ENCODE results near the gene RASEF. TPM values are rescaled to one million over a fixed set of nuclear protein-coding genes. Genes with fewer than 3 reads are reported as not detected.

The RASEF gene
- total RNA-seq, 1 donor from 2014 or later, result 33.7 TPM

GRCh38 chr9:83012922-83013838, 49.8 kb downstream of the RASEF start:
- no peak for DNase-seq (ENCODE audit: low spot score)

DNA sequence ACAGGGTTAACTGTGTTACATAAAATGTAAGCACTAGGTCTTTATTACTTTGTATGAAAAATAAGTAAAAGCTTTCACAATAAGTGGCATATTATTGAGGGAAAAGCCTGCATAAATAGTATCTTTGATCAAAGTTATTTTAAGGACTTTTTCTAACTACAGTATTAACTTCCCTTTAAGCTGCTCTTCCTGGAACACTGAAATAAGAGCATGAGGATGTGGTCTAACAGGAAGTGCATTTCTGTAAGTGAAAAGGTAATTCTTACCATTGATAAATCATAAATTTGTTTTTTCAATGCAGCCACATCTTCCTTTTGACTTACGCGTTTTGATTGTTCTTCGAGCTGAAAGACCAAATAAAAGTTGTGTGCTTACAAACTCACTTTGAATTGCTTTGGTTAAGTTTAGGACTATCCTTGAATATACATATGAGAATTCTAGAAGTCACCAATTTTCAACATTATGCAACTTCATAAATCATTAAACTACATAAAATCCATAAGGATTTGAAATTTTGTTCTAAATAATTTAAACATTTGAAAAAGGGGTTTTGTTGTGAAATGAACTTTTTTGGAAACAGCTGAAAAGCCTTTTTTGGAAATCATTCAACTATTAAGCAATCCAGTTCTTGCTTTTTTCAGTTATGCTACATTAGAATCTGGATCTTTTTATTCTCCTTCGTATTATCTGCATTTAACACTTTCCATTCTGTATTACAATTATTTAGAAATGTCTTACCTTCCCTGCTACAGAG, 50.6 kb downstream of the RASEF start:
- no peak for DNase-seq (ENCODE audit: low spot score)

DNA sequence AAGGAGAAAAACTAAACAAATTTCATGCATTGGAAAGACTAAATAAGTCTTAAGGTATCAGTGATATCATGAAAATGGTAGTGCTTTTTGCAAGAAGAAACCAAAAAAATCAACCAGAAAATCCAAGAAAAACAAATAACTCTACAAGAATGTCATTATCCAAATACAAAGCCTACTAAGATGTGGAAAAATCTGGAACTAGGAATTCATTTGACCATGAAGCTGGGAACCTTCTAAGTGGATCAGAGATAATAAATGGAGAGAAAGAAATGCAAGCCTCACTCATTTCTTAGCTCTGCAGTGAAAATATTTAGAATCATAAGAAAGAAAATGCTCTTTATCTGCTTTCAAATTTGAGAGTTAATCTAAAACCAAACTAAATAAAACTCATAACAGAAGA, 51.3 kb downstream of the RASEF start:
- DNase-seq (ENCODE audit: low spot score), result no peak

- DNase-seq (ENCODE audit: low spot score), result no peak
Measured at GRCh38 chr9:83007521-83008300, 55.2 kb downstream of the RASEF start.

GRCh38 chr9:83006378-83006777, 56.6 kb downstream of the RASEF start:
- DNase-seq (ENCODE audit: low spot score), result no peak

GRCh38 chr9:83005963-83006362, 57.0 kb downstream of the RASEF start:
- DNase-seq (ENCODE audit: low spot score), result no peak

DNA sequence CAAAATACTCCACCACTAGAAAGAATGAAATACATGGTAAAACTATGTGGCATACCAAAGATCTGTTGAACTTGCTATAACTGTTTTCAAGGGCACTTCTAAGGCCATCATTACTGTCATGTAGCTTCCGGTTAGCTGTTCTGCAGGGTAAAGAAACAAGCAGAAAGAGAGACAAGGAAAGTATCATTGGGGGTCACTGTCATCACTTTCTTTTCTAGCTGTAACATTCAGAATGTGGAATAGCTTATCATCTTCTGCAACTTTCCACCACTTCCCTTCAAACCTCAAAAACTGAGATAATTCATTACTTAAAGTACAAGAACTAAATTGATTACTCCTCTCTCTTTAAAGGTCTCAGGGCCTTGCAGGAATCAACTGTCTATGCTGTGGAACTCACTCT, 57.6 kb downstream of the RASEF start:
- DNase-seq (ENCODE audit: low spot score), result no peak

DNA sequence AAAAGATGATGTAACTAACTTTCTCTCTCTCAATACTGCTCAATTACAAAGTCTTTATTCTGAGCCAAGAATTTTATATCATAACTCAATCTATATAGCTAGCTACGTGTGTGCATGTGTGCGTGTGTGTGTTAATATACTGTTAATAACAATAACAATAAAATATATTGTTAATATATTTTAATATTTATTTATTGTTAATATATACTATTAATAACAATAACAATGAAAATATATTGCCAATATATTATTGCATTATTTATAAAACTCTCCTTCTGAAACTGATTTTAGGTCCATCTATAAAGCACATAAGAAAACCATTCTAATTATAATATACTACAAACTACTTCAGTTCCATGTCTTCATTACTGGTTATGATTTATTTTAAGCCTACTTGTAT, 60.6 kb downstream of the RASEF start:
- no peak for DNase-seq (ENCODE audit: low spot score)

DNA sequence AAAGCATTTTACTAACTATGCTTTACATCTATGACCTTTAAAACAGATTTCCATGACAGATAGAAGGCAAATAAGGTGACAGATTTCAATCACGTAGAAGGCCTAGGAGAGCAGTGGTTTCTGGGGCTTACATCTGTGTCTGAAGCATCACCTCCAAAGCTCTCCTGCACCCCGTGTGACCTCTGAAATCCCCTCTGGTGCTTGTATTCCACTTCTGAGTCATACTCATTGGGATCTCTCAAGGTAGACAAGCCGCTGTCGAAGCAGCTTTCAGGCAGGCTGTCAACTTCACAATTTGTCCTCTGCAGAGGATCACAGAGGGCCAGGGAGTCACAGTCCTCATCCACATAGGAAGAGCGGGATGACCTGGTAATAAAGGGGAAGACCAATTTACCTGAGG, 62.2 kb downstream of the RASEF start:
- DNase-seq (ENCODE audit: low spot score), result no peak

DNA sequence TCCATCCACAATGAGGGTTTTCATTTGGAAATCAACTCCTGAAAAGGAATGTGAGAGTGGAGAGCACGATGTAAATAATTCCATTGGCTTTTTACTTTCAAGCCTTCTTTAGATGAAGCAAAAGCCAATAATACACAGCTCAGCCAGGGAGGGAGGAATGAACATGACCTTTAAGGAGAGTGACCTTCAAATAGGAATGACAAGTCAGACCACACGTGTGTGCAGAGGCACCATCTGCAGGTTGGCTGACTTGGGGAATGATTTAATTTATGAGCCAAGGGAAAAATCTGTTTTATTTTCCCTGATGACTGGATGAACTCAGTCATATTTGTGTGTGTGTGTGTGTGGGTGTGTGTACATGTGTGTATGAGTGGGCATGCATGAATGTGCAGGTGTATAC, 64.5 kb downstream of the RASEF start:
- no peak for DNase-seq (ENCODE audit: low spot score)

DNA sequence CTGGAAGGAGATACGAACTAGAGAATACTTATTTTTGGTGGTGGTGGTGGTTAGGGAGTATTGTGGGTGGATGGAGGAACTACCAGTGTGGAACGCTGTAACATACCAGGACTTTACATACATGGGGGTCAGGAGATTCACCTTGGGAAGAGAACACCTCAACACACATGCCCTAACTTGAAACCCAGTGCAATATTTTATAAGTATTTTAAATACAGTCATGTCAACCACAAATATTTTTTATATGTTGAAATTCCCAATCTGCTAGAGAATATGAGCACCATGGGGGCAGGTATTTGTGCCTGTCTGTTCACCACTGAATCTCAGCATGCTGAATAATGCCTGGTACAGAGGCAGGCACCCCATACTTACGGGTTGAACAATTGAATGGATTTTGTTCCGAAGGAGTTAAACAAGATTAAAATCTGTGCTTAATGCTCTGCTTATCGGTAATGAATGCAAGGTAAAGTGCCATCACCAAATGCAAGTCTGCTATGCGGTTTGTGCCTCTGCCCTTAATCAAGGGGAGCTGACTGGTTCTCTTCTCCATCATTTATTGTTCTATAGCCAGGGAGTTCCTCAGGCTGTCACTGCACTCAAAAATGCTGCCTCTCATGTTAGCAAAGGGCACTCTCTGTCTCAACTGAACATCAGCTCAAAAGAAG, 65.3 kb downstream of the RASEF start:
- DNase-seq (ENCODE audit: low spot score), result no peak

- no peak for DNase-seq (ENCODE audit: low spot score)
Measured at GRCh38 chr9:82996941-82997340, 66.0 kb downstream of the RASEF start.

DNA sequence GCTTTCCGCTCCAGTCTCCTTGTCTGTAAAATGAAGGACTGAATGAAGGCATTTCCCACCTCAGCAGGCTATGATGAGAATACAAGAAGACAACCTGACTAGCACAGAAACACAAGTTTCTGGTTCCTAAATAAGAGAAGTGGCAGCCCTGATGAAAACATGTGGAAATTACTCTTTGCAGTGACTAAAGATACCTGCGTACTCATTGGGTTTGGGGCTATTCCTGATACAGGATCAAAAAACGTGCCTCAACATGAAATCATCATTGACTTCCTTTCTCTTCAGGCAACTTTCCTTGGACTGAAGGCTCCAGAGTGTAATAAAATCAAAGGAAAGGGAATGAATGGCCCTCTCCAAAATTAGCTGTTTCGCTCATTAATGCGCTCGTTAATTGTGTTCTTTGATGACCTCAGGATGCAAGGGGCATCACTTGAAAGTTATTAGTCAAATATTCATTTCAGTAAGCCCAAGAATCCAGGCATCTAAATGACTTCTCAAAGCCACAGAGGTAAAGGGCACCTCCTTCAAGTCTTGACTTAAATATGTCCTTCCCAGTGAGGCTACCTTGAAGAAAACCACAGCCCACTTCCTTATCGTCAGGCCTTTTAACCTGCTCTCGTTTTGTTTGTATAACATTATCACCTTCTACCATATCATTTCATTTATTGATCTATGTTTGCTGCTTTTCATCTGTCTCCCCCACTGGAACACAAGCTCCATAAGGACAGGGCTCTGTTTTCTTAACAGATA, 68.9 kb downstream of the RASEF start:
- DNase-seq (ENCODE audit: low spot score), result no peak

DNA sequence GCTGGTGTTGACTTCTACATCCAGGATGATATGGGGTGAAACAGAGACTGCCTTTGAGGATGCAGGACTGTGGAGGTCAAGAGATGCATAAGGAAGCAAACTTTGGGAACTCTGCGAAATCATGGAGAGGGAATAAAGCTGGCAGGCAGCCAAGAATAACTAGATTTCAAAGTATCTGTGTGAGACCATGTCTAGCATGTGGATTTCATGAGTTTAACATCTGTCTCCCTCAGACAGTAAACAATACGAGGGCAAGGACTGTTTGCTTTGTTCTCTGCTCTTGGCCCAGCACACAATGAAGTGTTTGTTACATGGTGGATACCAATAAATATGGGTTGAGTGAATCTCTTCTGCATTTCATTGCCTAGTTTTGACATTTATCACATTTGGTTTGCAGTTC, 71.3 kb downstream of the RASEF start:
- DNase-seq (ENCODE audit: low spot score), result no peak

DNA sequence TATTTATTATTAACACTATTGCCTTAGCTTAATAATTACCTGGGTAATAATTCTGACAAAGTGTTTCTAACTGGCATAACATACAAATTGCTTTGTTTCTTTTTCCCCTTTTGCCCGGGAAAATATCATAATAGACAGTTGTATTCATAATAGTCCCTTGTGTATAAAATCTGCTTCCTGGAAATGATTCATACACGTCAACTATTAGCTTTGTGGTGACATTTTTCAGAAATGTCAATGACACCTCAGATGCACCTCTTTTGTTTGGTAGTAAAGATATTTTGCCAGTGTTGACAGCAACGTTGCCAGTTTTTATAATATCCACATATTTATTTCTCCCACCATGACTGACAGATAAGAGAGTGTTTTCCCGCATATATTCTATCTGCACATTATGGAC, 73.0 kb downstream of the RASEF start:
- no peak for DNase-seq (ENCODE audit: low spot score)

GRCh38 chr9:82988488-82988887, 74.5 kb downstream of the RASEF start:
- DNase-seq (ENCODE audit: low spot score), result no peak

- DNase-seq (ENCODE audit: low spot score), result no peak
Measured at GRCh38 chr9:82987370-82988189, 75.4 kb downstream of the RASEF start.

- no peak for DNase-seq (ENCODE audit: low spot score)
Measured at GRCh38 chr9:82981552-82981951, 81.4 kb downstream of the RASEF start.

DNA sequence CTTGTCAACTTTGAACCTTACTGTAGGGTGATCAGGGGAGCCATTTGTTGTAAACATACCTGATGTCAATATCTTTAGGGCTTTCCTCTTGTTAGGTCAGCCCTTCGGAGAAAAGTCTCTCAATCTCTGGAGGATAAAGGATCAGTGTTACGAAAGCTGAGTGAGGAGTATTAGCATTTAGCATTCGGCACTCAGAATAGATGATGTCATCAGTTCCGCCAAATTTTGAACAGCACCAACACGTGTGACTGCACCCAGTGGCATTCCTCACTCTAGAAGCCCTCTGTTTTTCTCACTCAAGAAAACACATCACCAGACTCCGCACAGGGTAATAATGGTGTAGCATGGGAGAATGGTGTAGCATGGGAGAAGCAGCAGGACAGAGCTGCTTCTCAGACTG, 87.8 kb downstream of the RASEF start:
- DNase-seq (ENCODE audit: low spot score), result no peak

DNA sequence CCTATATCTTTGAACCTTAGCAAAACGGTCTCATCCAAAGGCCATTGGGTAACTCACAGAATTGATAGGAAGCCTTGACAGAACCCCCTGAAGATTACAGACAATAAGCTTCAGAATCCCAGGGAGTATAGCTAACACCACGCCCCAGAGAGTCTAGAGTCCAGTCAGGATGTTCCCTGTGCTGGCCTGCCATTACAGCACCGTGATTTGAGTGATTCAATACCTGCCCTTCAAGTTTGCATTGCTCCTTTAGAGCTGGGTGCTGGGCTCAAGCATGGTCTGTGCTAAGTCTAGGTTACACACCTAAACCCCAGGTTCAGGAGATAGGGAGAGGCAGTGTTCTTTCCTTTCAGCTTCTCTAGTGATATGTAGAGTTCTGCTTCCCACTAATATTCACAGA, 90.5 kb downstream of the RASEF start:
- DNase-seq (ENCODE audit: low spot score), result no peak
